Fibroblast of skin of left biceps (primary cell): ENCODE data around the gene CRADD.

ENCODE experiments used
- DNase-seq, 2 experiments: peaks; one replicate each; pipeline ENCODE4 v3.0.0-alpha.2; 2013; ENCODE audit warnings: low read depth in 2 of 2

CRADD gene

GRCh38 chr12:93839064-93839463 lies 161.9 kb downstream of the CRADD start:
- DNase-seq, result no peak

- DNase-seq, result no peak
Measured at GRCh38 chr12:93841671-93842070, 164.5 kb downstream of the CRADD start.

GRCh38 chr12:93844164-93844784 lies 167.1 kb downstream of the CRADD start:
- no peak for DNase-seq

- DNase-seq, result no peak
Measured at GRCh38 chr12:93846936-93847516, 169.9 kb downstream of the CRADD start.

GRCh38 chr12:93847517-93848474 lies 170.6 kb downstream of the CRADD start:
- no peak for DNase-seq

- no peak for DNase-seq
Measured at GRCh38 chr12:93848523-93849101, 171.4 kb downstream of the CRADD start.

GRCh38 chr12:93849946-93850345 lies 172.8 kb downstream of the CRADD start:
- DNase-seq, result no peak

- DNase-seq, result no peak
Measured at GRCh38 chr12:93850481-93851256, 173.5 kb downstream of the CRADD start.

- no peak for DNase-seq
Measured at GRCh38 chr12:93851257-93851671, 174.1 kb downstream of the CRADD start.

GRCh38 chr12:93852173-93852591 lies 175.0 kb downstream of the CRADD start:
- DNase-seq, result no peak

- DNase-seq, result no peak
Measured at GRCh38 chr12:93853698-93854478, 176.7 kb downstream of the CRADD start.

- no peak for DNase-seq
Measured at GRCh38 chr12:93855261-93855660, 178.1 kb downstream of the CRADD start.

GRCh38 chr12:93856611-93857010 lies 179.4 kb downstream of the CRADD start:
- no peak for DNase-seq

GRCh38 chr12:93857279-93857938 lies 180.2 kb downstream of the CRADD start:
- DNase-seq, result peak; percentile 18 to 24

GRCh38 chr12:93857991-93858447 lies 180.8 kb downstream of the CRADD start:
- no peak for DNase-seq

GRCh38 chr12:93860668-93861373 lies 183.6 kb downstream of the CRADD start:
- DNase-seq, result no peak

GRCh38 chr12:93862424-93862823 lies 185.2 kb downstream of the CRADD start:
- no peak for DNase-seq

GRCh38 chr12:93865751-93866150 lies 188.6 kb downstream of the CRADD start:
- DNase-seq, result no peak

- DNase-seq, result peak; percentile 58 to 64
Measured at GRCh38 chr12:93868771-93869170, 191.6 kb downstream of the CRADD start.
